GM23338 (cell line): ENCODE measurements around the gene MBNL1. TPM values are rescaled to one million over a fixed set of nuclear protein-coding genes. Genes with fewer than 3 reads are reported as not detected.

ENCODE experiments used
- ATAC-seq: fragments of 200-7000 bp; cut with Tn5 transposase; 3 replicates; pipeline ENCODE4 v1.9.1; 2020
- DNase-seq: peaks from one replicate; pipeline ENCODE4 v3.0.0-alpha.2; 2015; ENCODE audit warnings: low spot score
- H2AFZ ChIP-seq: fragments of 200-600 bp; sonication (generic); 2 replicates; pipeline ENCODE4 v1.8.0; 2016; ENCODE audit warnings: antibody characterized with exemption, mild to moderate bottlenecking, moderate library complexity
- H3F3A ChIP-seq: fragments of 200-600 bp; sonication (generic); replicated peaks from 2 replicates; pipeline ENCODE4 v1.8.0; 2017; ENCODE audit warnings: antibody characterized with exemption, mixed run types, low read depth
- H3K27ac ChIP-seq: fragments of 200-600 bp; sonication (generic); 2 replicates; pipeline ENCODE4 v1.6.1; 2016; ENCODE audit warnings: low read depth
- H3K27me3 ChIP-seq: fragments of 200-600 bp; sonication (generic); 2 replicates; pipeline ENCODE4 v1.8.0; 2016; ENCODE audit warnings: mild to moderate bottlenecking, mixed run types, moderate library complexity; ENCODE audit not compliant: insufficient read depth
- H3K36me3 ChIP-seq: fragments of 200-600 bp; sonication (generic); 2 replicates; pipeline ENCODE4 v1.8.0; 2016; ENCODE audit warnings: mild to moderate bottlenecking; ENCODE audit not compliant: insufficient read depth
- H3K4me1 ChIP-seq: fragments of 200-600 bp; sonication (generic); 2 replicates; pipeline ENCODE4 v1.8.0; 2016; ENCODE audit warnings: mild to moderate bottlenecking, moderate library complexity; ENCODE audit not compliant: insufficient read depth
- H3K4me2 ChIP-seq: fragments of 200-600 bp; sonication (generic); 2 replicates; pipeline ENCODE4 v1.7.1; 2017; ENCODE audit warnings: mixed run types
- H3K4me3 ChIP-seq: fragments of 200-600 bp; sonication (generic); 2 replicates; pipeline ENCODE4 v1.6.1; 2016; ENCODE audit warnings: mixed run types
- H3K79me2 ChIP-seq: fragments of 200-600 bp; sonication (generic); replicated peaks from 2 replicates; pipeline ENCODE4 v1.8.0; 2017; ENCODE audit warnings: mild to moderate bottlenecking; ENCODE audit not compliant: insufficient read depth
- H3K9me2 ChIP-seq: fragments of 200-600 bp; sonication (generic); 2 replicates; pipeline ENCODE4 v1.8.0; 2017; ENCODE audit not compliant: insufficient read depth
- H4K20me1 ChIP-seq: fragments of 200-600 bp; sonication (generic); replicated peaks from 2 replicates; pipeline ENCODE4 v1.8.0; 2017; ENCODE audit warnings: mild to moderate bottlenecking; ENCODE audit not compliant: insufficient read depth
- H3K27ac Mint-ChIP-seq: 2 replicates; pipeline ENCODE4 v1.8.0; 2020; ENCODE audit warnings: inconsistent platforms, mild to moderate bottlenecking, moderate library complexity, mixed read lengths
- H3K27me3 Mint-ChIP-seq: 3 replicates; pipeline ENCODE4 v1.8.0; 2022; ENCODE audit warnings: low read depth, mild to moderate bottlenecking, moderate library complexity, mixed read lengths, inconsistent platforms; ENCODE audit not compliant: insufficient read depth, poor library complexity
- H3K36me3 Mint-ChIP-seq: 3 replicates; pipeline ENCODE4 v1.8.0; 2021; ENCODE audit warnings: low read depth, mild to moderate bottlenecking, inconsistent platforms, moderate library complexity, mixed read lengths
- H3K4me1 Mint-ChIP-seq: 3 replicates; pipeline ENCODE4 v1.8.0; 2020; ENCODE audit warnings: mild to moderate bottlenecking, inconsistent platforms, mixed read lengths
- H3K4me3 Mint-ChIP-seq: 3 replicates; pipeline ENCODE4 v1.8.0; 2021; ENCODE audit warnings: moderate library complexity, mild to moderate bottlenecking, inconsistent platforms, mixed read lengths
- H3K9me3 Mint-ChIP-seq: 3 replicates; pipeline ENCODE4 v1.8.0; 2020; ENCODE audit warnings: moderate library complexity, mild to moderate bottlenecking, inconsistent platforms, mixed read lengths
- CREB1 ChIP-seq: fragments of 250-450 bp; sonication (Bioruptor Pico); IDR thresholded peaks from 2 replicates; pipeline ENCODE4 v1.5.0; 2020; ENCODE audit warnings: low read depth, mild to moderate bottlenecking, moderate library complexity
- POLR2AphosphoS5 ChIP-seq: IDR thresholded peaks from 2 replicates; pipeline ENCODE4 v1.6.1; 2016; ENCODE audit warnings: antibody characterized with exemption, low read depth
- polyA plus RNA-seq: library from polyadenylated mRNA; unstranded; fragments of >200 nt; fragmentation: Nextera tagmentation; extraction: Ambion mirVana; gene quantifications from 2 replicates; pipeline ENCODE4 v1.2.1, GENCODE V29; 2016
- total RNA-seq: library from RNA; depleted of rRNA; stranded (reverse); fragments of >200 nt; shearing (Covaris generic); gene quantifications from 2 replicates; pipeline ENCODE4 v1.2.3, GENCODE V29; 2014
- TF ChIP-seq, protein P1 (sequence below): fragments of 250-450 bp; sonication (Bioruptor Pico); IDR thresholded peaks from 2 replicates; pipeline ENCODE4 v1.5.0; 2020; ENCODE audit warnings: mild to moderate bottlenecking, moderate library complexity
- TF ChIP-seq, protein P2 (sequence below): IDR thresholded peaks from one replicate; pipeline ENCODE4 v1.6.1; 2018; ENCODE audit warnings: antibody characterized with exemption; ENCODE audit not compliant: unreplicated experiment

MBNL1 gene
- total and polyA plus RNA-seq, 2 experiments from 2014 or later, result 9.4 to 23.2 TPM

GRCh38 chr3:152296971-152297370 lies 28.2 kb downstream of the MBNL1 start (continued):
- TF ChIP-seq, protein P1, sequence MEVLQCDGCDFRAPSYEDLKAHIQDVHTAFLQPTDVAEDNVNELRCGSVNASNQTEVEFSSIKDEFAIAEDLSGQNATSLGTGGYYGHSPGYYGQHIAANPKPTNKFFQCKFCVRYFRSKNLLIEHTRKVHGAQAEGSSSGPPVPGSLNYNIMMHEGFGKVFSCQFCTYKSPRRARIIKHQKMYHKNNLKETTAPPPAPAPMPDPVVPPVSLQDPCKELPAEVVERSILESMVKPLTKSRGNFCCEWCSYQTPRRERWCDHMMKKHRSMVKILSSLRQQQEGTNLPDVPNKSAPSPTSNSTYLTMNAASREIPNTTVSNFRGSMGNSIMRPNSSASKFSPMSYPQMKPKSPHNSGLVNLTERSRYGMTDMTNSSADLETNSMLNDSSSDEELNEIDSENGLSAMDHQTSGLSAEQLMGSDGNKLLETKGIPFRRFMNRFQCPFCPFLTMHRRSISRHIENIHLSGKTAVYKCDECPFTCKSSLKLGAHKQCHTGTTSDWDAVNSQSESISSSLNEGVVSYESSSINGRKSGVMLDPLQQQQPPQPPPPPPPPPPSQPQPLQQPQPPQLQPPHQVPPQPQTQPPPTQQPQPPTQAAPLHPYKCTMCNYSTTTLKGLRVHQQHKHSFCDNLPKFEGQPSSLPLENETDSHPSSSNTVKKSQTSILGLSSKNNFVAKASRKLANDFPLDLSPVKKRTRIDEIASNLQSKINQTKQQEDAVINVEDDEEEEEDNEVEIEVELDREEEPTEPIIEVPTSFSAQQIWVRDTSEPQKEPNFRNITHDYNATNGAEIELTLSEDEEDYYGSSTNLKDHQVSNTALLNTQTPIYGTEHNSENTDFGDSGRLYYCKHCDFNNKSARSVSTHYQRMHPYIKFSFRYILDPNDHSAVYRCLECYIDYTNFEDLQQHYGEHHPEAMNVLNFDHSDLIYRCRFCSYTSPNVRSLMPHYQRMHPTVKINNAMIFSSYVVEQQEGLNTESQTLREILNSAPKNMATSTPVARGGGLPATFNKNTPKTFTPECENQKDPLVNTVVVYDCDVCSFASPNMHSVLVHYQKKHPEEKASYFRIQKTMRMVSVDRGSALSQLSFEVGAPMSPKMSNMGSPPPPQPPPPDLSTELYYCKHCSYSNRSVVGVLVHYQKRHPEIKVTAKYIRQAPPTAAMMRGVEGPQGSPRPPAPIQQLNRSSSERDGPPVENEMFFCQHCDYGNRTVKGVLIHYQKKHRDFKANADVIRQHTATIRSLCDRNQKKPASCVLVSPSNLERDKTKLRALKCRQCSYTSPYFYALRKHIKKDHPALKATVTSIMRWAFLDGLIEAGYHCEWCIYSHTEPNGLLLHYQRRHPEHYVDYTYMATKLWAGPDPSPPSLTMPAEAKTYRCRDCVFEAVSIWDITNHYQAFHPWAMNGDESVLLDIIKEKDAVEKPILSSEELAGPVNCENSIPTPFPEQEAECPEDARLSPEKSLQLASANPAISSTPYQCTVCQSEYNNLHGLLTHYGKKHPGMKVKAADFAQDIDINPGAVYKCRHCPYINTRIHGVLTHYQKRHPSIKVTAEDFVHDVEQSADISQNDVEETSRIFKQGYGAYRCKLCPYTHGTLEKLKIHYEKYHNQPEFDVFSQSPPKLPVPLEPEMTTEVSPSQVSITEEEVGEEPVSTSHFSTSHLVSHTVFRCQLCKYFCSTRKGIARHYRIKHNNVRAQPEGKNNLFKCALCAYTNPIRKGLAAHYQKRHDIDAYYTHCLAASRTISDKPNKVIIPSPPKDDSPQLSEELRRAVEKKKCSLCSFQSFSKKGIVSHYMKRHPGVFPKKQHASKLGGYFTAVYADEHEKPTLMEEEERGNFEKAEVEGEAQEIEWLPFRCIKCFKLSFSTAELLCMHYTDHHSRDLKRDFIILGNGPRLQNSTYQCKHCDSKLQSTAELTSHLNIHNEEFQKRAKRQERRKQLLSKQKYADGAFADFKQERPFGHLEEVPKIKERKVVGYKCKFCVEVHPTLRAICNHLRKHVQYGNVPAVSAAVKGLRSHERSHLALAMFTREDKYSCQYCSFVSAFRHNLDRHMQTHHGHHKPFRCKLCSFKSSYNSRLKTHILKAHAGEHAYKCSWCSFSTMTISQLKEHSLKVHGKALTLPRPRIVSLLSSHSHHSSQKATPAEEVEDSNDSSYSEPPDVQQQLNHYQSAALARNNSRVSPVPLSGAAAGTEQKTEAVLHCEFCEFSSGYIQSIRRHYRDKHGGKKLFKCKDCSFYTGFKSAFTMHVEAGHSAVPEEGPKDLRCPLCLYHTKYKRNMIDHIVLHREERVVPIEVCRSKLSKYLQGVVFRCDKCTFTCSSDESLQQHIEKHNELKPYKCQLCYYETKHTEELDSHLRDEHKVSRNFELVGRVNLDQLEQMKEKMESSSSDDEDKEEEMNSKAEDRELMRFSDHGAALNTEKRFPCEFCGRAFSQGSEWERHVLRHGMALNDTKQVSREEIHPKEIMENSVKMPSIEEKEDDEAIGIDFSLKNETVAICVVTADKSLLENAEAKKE (CRISPR knock-in tag), result no peak
- no peak for TF ChIP-seq CREB1

DNA sequence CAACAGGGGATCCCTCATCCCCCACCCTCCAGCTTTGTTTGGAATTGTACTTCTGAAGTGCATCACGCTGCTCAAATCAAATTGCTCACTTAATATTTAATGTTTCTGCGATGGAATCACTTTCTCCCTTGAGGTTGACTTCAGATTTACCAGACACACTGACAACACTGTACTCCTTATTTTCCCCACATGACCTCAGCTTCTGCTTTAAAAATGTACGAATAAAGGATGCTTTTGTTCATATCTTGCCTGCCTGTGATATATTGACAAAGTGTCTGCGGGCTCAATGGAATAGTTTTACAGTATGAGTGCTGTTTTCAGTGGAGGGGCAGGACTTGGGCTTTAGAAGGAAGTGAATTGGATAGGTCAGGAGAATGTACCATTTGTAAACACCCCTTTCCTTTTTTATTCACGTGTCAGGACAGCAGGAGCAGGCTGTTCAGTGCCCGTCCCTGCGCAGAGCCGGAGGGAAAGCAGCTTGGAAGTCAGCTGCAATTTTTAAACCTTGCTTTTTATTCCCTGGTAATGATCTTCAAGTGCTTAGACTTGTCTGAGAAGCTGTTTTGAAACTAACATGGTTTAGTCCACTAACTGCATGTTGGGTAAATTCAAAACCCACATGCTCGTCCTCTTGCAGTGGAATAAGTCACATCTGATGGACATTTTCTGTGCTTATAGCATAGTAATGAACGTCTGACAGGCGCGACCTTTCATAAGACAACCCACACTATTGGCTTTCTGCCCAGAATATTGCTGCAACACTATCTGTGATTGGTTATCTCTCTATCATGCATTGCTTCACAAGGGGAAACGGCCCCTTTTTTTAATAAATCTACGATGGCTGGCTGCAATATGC lies 29.9 kb downstream of the MBNL1 start:
- peak; percentile 68 for ATAC-seq
- DNase-seq, result no peak
- Mint-ChIP-seq H3K9me3 (no peaks in the 10 kb centered on the region), H3K4me3 (peak overlapping the region; percentile 38), H3K27me3 (no peaks in the 10 kb centered on the region), H3K27ac (peak overlapping the region; percentile 82), H3K36me3 (no peaks in the 10 kb centered on the region), H3K4me1 (peaks cover 57% of the 10 kb centered on the region)
- Histone ChIP-seq H3K4me2 (peak overlapping the region; percentile 28), H3K79me2 (peaks cover 52% of the 10 kb centered on the region), H3K4me1 (peaks cover 62% of the 10 kb centered on the region), H3K36me3 (no peaks in the 10 kb centered on the region), H3K27me3 (no peaks in the 10 kb centered on the region), H3K9me2 (no peaks in the 10 kb centered on the region), H4K20me1 (0 out of 2 replicates have a peak, but pooled peaks cover 2% of the 10 kb centered on the region), H3K4me3 (peak overlapping the region; percentile 7; the same call in 1 of the 2 replicates), H2AFZ (no peak overlapping the region; the same call in 1 of the 2 replicates), H3K27ac (peak overlapping the region; percentile 60), H3F3A (no peaks in the 10 kb centered on the region)
- TF ChIP-seq, protein P2, sequence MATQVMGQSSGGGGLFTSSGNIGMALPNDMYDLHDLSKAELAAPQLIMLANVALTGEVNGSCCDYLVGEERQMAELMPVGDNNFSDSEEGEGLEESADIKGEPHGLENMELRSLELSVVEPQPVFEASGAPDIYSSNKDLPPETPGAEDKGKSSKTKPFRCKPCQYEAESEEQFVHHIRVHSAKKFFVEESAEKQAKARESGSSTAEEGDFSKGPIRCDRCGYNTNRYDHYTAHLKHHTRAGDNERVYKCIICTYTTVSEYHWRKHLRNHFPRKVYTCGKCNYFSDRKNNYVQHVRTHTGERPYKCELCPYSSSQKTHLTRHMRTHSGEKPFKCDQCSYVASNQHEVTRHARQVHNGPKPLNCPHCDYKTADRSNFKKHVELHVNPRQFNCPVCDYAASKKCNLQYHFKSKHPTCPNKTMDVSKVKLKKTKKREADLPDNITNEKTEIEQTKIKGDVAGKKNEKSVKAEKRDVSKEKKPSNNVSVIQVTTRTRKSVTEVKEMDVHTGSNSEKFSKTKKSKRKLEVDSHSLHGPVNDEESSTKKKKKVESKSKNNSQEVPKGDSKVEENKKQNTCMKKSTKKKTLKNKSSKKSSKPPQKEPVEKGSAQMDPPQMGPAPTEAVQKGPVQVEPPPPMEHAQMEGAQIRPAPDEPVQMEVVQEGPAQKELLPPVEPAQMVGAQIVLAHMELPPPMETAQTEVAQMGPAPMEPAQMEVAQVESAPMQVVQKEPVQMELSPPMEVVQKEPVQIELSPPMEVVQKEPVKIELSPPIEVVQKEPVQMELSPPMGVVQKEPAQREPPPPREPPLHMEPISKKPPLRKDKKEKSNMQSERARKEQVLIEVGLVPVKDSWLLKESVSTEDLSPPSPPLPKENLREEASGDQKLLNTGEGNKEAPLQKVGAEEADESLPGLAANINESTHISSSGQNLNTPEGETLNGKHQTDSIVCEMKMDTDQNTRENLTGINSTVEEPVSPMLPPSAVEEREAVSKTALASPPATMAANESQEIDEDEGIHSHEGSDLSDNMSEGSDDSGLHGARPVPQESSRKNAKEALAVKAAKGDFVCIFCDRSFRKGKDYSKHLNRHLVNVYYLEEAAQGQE, result no peak
- no peak for TF ChIP-seq POLR2AphosphoS5
- TF ChIP-seq CREB1, result no peak
